Trophoblast cell (in vitro differentiated cells and primary cell): ENCODE measurements around the gene AP3D1.

ENCODE experiments used
- DNase-seq, 2 donors: peaks; one replicate each; pipeline ENCODE4 v3.0.0-alpha.2; 2016
- H2AFZ ChIP-seq: 2 replicates; pipeline ENCODE4 v1.6.1; 2013; ENCODE audit warnings: low read length, moderate library complexity, mild to moderate bottlenecking; ENCODE audit not compliant: insufficient read depth, poor library complexity
- H2AK5ac ChIP-seq: 2 replicates; pipeline ENCODE4 v1.6.1; 2013; ENCODE audit warnings: mild to moderate bottlenecking, low read length
- H2BK120ac ChIP-seq: 2 replicates; pipeline ENCODE4 v1.6.1; 2013; ENCODE audit warnings: low read length, mild to moderate bottlenecking, moderate library complexity; ENCODE audit not compliant: insufficient read depth, poor library complexity
- H2BK12ac ChIP-seq: 2 replicates; pipeline ENCODE4 v1.6.1; 2013; ENCODE audit warnings: mild to moderate bottlenecking, low read length, moderate library complexity
- H2BK5ac ChIP-seq: 2 replicates; pipeline ENCODE4 v1.6.1; 2013; ENCODE audit warnings: low read length, low read depth, moderate library complexity, mild to moderate bottlenecking; ENCODE audit not compliant: poor library complexity
- H3K14ac ChIP-seq: 2 replicates; pipeline ENCODE4 v1.6.1; 2013; ENCODE audit warnings: mild to moderate bottlenecking, low read length
- H3K18ac ChIP-seq: 2 replicates; pipeline ENCODE4 v1.6.1; 2013; ENCODE audit warnings: mild to moderate bottlenecking, low read length
- H3K23ac ChIP-seq: 2 replicates; pipeline ENCODE4 v1.6.1; 2013; ENCODE audit warnings: low read length
- H3K27ac ChIP-seq: 2 replicates; pipeline ENCODE4 v1.5.1; 2013; ENCODE audit warnings: low read depth, mild to moderate bottlenecking, inconsistent platforms, low read length, moderate library complexity
- H3K27me3 ChIP-seq: 2 replicates; pipeline ENCODE4 v1.6.1; 2013; ENCODE audit warnings: inconsistent platforms, mild to moderate bottlenecking, low read length, moderate library complexity; ENCODE audit not compliant: insufficient read depth
- H3K36me3 ChIP-seq, 2 experiments: 1 replicate in 1 of 2; 2 replicates in 1 of 2; pipeline ENCODE4 v1.6.1; 2013; ENCODE audit warnings: low read length in 2 of 2, mild to moderate bottlenecking in 2 of 2, moderate library complexity in 1 of 2; ENCODE audit not compliant: insufficient read depth in 2 of 2, control insufficient read depth in 1 of 2
- H3K4ac ChIP-seq: 2 replicates; pipeline ENCODE4 v1.6.1; 2013; ENCODE audit warnings: low read depth, mild to moderate bottlenecking, low read length, moderate library complexity
- H3K4me1 ChIP-seq, 2 experiments: 1 replicate in 1 of 2; 2 replicates in 1 of 2; pipeline ENCODE4 v1.6.1; 2013; ENCODE audit warnings: low read length in 2 of 2, mild to moderate bottlenecking in 2 of 2, moderate library complexity in 1 of 2; ENCODE audit not compliant: insufficient read depth in 2 of 2, control insufficient read depth in 1 of 2
- H3K4me2 ChIP-seq: 2 replicates; pipeline ENCODE4 v1.6.1; 2013; ENCODE audit warnings: inconsistent platforms, mild to moderate bottlenecking, low read length, moderate library complexity
- H3K4me3 ChIP-seq: 2 replicates; pipeline ENCODE4 v1.5.1; 2013; ENCODE audit warnings: mild to moderate bottlenecking, low read depth, low read length, inconsistent platforms
- H3K79me1 ChIP-seq: one replicate; pipeline ENCODE4 v1.6.1; 2013; ENCODE audit warnings: low read length
- H3K79me2 ChIP-seq: 2 replicates; pipeline ENCODE4 v1.6.1; 2013; ENCODE audit warnings: low read length, mild to moderate bottlenecking; ENCODE audit not compliant: control insufficient read depth, insufficient read depth, poor library complexity
- H3K9ac ChIP-seq: 2 replicates; pipeline ENCODE4 v1.6.1; 2013; ENCODE audit warnings: mild to moderate bottlenecking, low read length
- H3K9me3 ChIP-seq: 2 replicates; pipeline ENCODE4 v1.6.1; 2013; ENCODE audit warnings: low read depth, mild to moderate bottlenecking, control low read depth, inconsistent platforms, low read length; ENCODE audit not compliant: insufficient read depth
- H4K12ac ChIP-seq: 2 replicates; pipeline ENCODE4 v1.6.1; 2013; ENCODE audit warnings: low read depth, mild to moderate bottlenecking, low read length, moderate library complexity
- H4K8ac ChIP-seq: 2 replicates; pipeline ENCODE4 v1.6.1; 2013; ENCODE audit warnings: low read depth, mild to moderate bottlenecking, low read length, moderate library complexity
- H4K91ac ChIP-seq: one replicate; pipeline ENCODE4 v1.6.1; 2013; ENCODE audit warnings: low read depth, mild to moderate bottlenecking, low read length, moderate library complexity
- WGBS: extraction: QIAGEN DNeasy Blood & Tissue Kit; methylation state at CpG from one replicate; pipeline ENCODE4 v1.1.7; 2013; ENCODE audit warnings: missing lambda C conversion rate; ENCODE audit not compliant: insufficient read length, insufficient coverage; ENCODE audit errors: extremely low coverage; 5-methylcytosine and 5-hydroxymethylcytosine counted together

Gene AP3D1

DNA sequence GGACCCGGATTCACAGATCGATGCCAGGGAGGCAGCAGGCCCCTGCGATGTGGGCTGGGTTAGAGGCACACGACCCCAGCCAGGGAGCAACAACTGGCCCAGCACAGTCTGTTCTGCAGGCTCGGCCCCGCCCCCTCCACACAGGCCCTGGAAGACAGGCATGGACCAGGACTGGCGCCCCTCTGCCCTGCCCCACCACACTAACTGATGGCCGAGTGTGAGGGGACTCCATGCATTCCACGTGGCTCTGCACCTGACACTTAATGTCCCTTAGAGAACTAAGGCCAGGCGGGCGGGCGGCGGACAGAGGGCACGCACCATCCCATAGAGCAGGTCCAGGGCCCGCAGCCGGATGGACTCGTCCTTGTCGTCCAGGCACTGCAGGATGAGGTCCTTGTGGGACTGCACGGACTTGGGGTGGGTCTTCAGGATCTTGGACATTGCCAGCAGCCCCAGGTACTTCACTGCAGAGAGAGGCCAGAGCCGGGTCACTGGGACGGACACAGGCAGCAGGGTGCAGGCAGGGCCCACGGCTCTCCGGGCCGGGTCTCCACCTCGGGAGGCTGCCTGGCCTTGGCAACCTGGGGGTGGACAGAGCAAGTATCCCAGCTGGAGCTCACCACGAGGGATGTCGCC lies 29.8 kb downstream of the AP3D1 start:
- no peak overlapping the region for H2BK12ac ChIP-seq
- H3K9me3 ChIP-seq, result peaks cover 2% of the 10 kb centered on the region
- H4K12ac ChIP-seq, result no peak overlapping the region
- H3K4me1 ChIP-seq, result no peaks in the 10 kb centered on the region
- H3K18ac ChIP-seq, result no peak overlapping the region
- WGBS, result no CpG with 5 or more reads among the region's 27 CpGs
- no peak overlapping the region for H3K4me2 ChIP-seq
- H3K79me2 ChIP-seq, result no peaks in the 10 kb centered on the region
- H3K4ac ChIP-seq, result no peak overlapping the region
- H4K8ac ChIP-seq, result no peak overlapping the region
- H3K27me3 ChIP-seq, result no peaks in the 10 kb centered on the region
- no peak for DNase-seq
- no peaks in the 10 kb centered on the region for H3K79me1 ChIP-seq
- no peak overlapping the region for H3K4me3 ChIP-seq
- H2BK120ac ChIP-seq, result no peak overlapping the region
- H3K14ac ChIP-seq, result no peak overlapping the region
- peaks cover 86 to 87% of the 10 kb centered on the region in 2 experiments for H3K36me3 ChIP-seq
- H2BK5ac ChIP-seq, result no peak overlapping the region
- H3K23ac ChIP-seq, result no peak overlapping the region
- no peak overlapping the region for H3K9ac ChIP-seq
- no peak overlapping the region for H4K91ac ChIP-seq
- H3K27ac ChIP-seq, result no peak overlapping the region
- no peak overlapping the region for H2AK5ac ChIP-seq
- H2AFZ ChIP-seq, result no peak overlapping the region

DNA sequence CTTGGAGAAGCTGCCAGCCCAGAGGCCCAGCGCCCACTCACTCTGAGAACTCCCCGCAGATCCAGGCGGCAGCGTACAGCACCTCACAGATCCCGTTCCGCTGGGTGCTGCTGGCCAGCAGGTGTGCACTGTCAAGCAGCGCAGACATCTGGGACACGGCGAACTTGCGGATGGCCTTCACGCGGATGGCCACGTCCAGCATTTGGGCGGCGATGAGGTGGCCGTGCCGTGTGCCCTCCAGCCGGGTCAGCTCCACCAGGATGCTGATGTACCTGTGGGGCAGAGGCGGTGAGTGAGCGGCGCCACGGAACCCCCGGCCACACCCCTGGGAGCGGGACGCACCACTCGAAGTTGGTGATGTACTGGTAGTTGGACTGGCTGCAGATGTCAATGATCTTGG lies 30.5 kb downstream of the AP3D1 start:
- H3K14ac ChIP-seq, result no peak overlapping the region
- H3K4me2 ChIP-seq, result no peak overlapping the region
- no peaks in the 10 kb centered on the region for H3K27me3 ChIP-seq
- no peak overlapping the region for H3K27ac ChIP-seq
- H4K91ac ChIP-seq, result no peak overlapping the region
- no peak overlapping the region for H2BK12ac ChIP-seq
- DNase-seq, result no peak
- no peaks in the 10 kb centered on the region for H3K4me1 ChIP-seq
- no peak overlapping the region for H2AFZ ChIP-seq
- H3K23ac ChIP-seq, result no peak overlapping the region
- no peaks in the 10 kb centered on the region for H3K79me1 ChIP-seq
- no peak overlapping the region for H3K4ac ChIP-seq
- no peak overlapping the region for H3K18ac ChIP-seq
- H2AK5ac ChIP-seq, result no peak overlapping the region
- H4K8ac ChIP-seq, result no peak overlapping the region
- H4K12ac ChIP-seq, result no peak overlapping the region
- peaks cover 2% of the 10 kb centered on the region for H3K9me3 ChIP-seq
- H3K79me2 ChIP-seq, result no peaks in the 10 kb centered on the region
- H3K4me3 ChIP-seq, result no peak overlapping the region
- H3K9ac ChIP-seq, result no peak overlapping the region
- H3K36me3 ChIP-seq, result peaks cover 89 to 90% of the 10 kb centered on the region in 2 experiments
- no peak overlapping the region for H2BK5ac ChIP-seq
- no peak overlapping the region for H2BK120ac ChIP-seq
- no CpG with 5 or more reads among the region's 26 CpGs for WGBS

DNA sequence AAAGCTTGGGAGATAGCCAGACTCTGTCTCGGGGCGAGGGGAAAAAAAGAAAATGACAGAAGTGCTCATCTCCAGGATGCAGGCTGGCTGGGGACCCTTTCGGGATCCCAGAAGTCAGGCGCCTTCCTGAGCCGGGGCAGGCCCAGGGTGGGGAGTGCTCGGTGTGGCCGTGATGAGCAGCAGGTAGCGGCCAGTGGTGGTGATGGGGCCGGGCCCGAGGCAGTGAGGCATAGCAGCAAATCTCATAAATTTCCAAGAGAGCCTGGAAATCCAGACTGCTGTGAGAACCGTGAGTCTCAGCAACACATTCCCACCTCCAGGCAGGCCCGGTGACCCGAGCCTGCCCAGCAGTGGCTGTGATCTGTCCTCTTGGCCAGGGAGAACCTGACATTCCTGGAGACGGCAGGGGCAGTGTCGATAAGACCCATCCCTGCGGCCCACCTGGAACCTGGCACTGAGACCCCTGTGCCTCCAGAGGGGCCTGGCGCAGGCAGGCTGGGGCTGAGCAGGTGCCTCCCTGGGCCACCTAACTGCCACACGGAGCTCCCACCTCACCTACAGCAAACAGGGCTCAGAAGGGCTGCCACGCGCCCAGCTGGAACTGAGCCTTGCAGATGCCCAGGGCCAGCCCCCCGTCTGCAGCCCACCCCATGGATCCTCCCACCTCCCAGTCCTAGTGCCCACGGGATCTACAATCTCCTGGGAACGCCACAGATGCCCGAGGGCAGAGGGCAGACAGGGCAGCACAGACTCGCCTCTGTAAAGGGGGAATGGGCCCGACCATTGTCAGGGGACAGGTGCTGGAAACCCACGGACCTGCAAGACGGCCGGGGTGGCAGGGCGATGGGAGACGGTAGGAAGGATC lies 31.2 kb downstream of the AP3D1 start:
- no peak overlapping the region for H4K8ac ChIP-seq
- no peak overlapping the region for H4K91ac ChIP-seq
- no peak overlapping the region for H3K9ac ChIP-seq
- H3K36me3 ChIP-seq, result peaks cover 92 to 94% of the 10 kb centered on the region in 2 experiments
- H2AK5ac ChIP-seq, result no peak overlapping the region
- H2BK5ac ChIP-seq, result no peak overlapping the region
- no peak overlapping the region for H2BK12ac ChIP-seq
- no peak overlapping the region for H3K4ac ChIP-seq
- H2BK120ac ChIP-seq, result no peak overlapping the region
- no peaks in the 10 kb centered on the region for H3K79me1 ChIP-seq
- H3K9me3 ChIP-seq, result peaks cover 2% of the 10 kb centered on the region
- H3K23ac ChIP-seq, result no peak overlapping the region
- no peaks in the 10 kb centered on the region for H3K79me2 ChIP-seq
- no peaks in the 10 kb centered on the region for H3K27me3 ChIP-seq
- H3K18ac ChIP-seq, result no peak overlapping the region
- no peak for DNase-seq
- H3K14ac ChIP-seq, result no peak overlapping the region
- H4K12ac ChIP-seq, result no peak overlapping the region
- no peak overlapping the region for H3K4me3 ChIP-seq
- no CpG with 5 or more reads among the region's 31 CpGs for WGBS
- no peaks in the 10 kb centered on the region for H3K4me1 ChIP-seq
- no peak overlapping the region for H2AFZ ChIP-seq
- H3K4me2 ChIP-seq, result no peak overlapping the region
- no peak overlapping the region for H3K27ac ChIP-seq

GRCh38 chr19:2118438-2118837 lies 32.9 kb downstream of the AP3D1 start:
- DNase-seq, result no peak
- H3K27me3 ChIP-seq, result no peaks in the 10 kb centered on the region
- H3K18ac ChIP-seq, result no peak overlapping the region
- H4K12ac ChIP-seq, result no peak overlapping the region
- no peak overlapping the region for H3K14ac ChIP-seq
- no peaks in the 10 kb centered on the region for H3K4me1 ChIP-seq
- no CpG with 5 or more reads among the region's 18 CpGs for WGBS
- H3K4me3 ChIP-seq, result no peak overlapping the region
- H3K79me2 ChIP-seq, result no peaks in the 10 kb centered on the region
- no peak overlapping the region for H4K91ac ChIP-seq
- H3K4me2 ChIP-seq, result no peak overlapping the region
- no peak overlapping the region for H2AK5ac ChIP-seq
- H2BK12ac ChIP-seq, result no peak overlapping the region
- no peak overlapping the region for H4K8ac ChIP-seq
- H3K36me3 ChIP-seq, result peaks cover 95 to 97% of the 10 kb centered on the region in 2 experiments
- H3K9me3 ChIP-seq, result peaks cover 2% of the 10 kb centered on the region
- no peak overlapping the region for H2BK120ac ChIP-seq
- H2AFZ ChIP-seq, result no peak overlapping the region
- H2BK5ac ChIP-seq, result no peak overlapping the region
- H3K4ac ChIP-seq, result no peak overlapping the region
- H3K79me1 ChIP-seq, result no peaks in the 10 kb centered on the region
- no peak overlapping the region for H3K23ac ChIP-seq
- H3K27ac ChIP-seq, result no peak overlapping the region
- H3K9ac ChIP-seq, result no peak overlapping the region
